ENCODE measurements around the gene HGF.
"Not testable (repeated sequence)": the region's sequence is repeated elsewhere in the genome, so short reads cannot be mapped to it uniquely, and the experiment has no call there.

- TF ChIP-seq, protein P1, sequence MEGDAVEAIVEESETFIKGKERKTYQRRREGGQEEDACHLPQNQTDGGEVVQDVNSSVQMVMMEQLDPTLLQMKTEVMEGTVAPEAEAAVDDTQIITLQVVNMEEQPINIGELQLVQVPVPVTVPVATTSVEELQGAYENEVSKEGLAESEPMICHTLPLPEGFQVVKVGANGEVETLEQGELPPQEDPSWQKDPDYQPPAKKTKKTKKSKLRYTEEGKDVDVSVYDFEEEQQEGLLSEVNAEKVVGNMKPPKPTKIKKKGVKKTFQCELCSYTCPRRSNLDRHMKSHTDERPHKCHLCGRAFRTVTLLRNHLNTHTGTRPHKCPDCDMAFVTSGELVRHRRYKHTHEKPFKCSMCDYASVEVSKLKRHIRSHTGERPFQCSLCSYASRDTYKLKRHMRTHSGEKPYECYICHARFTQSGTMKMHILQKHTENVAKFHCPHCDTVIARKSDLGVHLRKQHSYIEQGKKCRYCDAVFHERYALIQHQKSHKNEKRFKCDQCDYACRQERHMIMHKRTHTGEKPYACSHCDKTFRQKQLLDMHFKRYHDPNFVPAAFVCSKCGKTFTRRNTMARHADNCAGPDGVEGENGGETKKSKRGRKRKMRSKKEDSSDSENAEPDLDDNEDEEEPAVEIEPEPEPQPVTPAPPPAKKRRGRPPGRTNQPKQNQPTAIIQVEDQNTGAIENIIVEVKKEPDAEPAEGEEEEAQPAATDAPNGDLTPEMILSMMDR (IDR thresholded peaks at IDR 0.05), result not testable (repeated sequence)
- TF ChIP-seq TAF1 (IDR thresholded peaks at IDR 0.05; ENCODE audit: borderline replicate concordance, low read depth, low read length); JUND (IDR thresholded peaks at IDR 0.05); FOXJ3 (CRISPR knock-in tag; IDR thresholded peaks at IDR 0.05); SMC3 (IDR thresholded peaks at IDR 0.05; ENCODE audit: low read depth, low read length); SIN3A (IDR thresholded peaks at IDR 0.05; ENCODE audit: borderline replicate concordance, low read depth, low read length); MXI1 (IDR thresholded peaks at IDR 0.05; ENCODE audit: low read depth, low read length); EP300 (IDR thresholded peaks at IDR 0.05; ENCODE audit: borderline replicate concordance in 1 of 2, low read depth in 1 of 2, low read length in 1 of 2); YY1 (IDR thresholded peaks at IDR 0.05; ENCODE audit: low read depth); RFX5 (IDR thresholded peaks at IDR 0.05; ENCODE audit: low read length): not testable (repeated sequence)
- TF ChIP-seq, protein P2, sequence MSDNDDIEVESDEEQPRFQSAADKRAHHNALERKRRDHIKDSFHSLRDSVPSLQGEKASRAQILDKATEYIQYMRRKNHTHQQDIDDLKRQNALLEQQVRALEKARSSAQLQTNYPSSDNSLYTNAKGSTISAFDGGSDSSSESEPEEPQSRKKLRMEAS (IDR thresholded peaks at IDR 0.05; ENCODE audit: low read depth), result not testable (repeated sequence)
- TF ChIP-seq, protein P3, sequence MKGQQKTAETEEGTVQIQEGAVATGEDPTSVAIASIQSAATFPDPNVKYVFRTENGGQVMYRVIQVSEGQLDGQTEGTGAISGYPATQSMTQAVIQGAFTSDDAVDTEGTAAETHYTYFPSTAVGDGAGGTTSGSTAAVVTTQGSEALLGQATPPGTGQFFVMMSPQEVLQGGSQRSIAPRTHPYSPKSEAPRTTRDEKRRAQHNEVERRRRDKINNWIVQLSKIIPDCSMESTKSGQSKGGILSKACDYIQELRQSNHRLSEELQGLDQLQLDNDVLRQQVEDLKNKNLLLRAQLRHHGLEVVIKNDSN (IDR thresholded peaks at IDR 0.05; ENCODE audit: borderline replicate concordance, low read depth), result not testable (repeated sequence)
Measured at GRCh38 chr7:81808310-81808709, 38.5 kb upstream of the HGF start.

All from SK-N-SH (cell line).